LNCaP clone FGC (cell line): ENCODE measurements around the gene RIT2.
"Not testable (repeated sequence)": the region's sequence is repeated elsewhere in the genome, so short reads cannot be mapped to it uniquely, and the experiment has no call there.

Experiments used
- DNase-seq: peaks from one replicate; pipeline ENCODE4 v3.0.0-alpha.2; 2011; ENCODE audit warnings: low read depth
- H3K4me3 ChIP-seq: 2 replicates; pipeline ENCODE4 v1.5.1; 2011; ENCODE audit warnings: mild to moderate bottlenecking, low read depth, low read length, control low read depth
- CTCF ChIP-seq: IDR thresholded peaks from 2 replicates; pipeline ENCODE4 v1.5.1; 2012; ENCODE audit warnings: mild to moderate bottlenecking; ENCODE audit not compliant: control insufficient read depth, insufficient read depth; ENCODE audit errors: extremely low read depth

Gene RIT2

GRCh38 chr18:42807887-42808286 is 307.6 kb downstream of the RIT2 start:
- no peak overlapping the region for H3K4me3 ChIP-seq
- TF ChIP-seq CTCF: no peak
- no peak for DNase-seq

GRCh38 chr18:42801706-42802105 is 313.8 kb downstream of the RIT2 start:
- H3K4me3 ChIP-seq: no peak overlapping the region
- DNase-seq: no peak
- TF ChIP-seq CTCF: no peak

GRCh38 chr18:42798606-42799170 is 316.8 kb downstream of the RIT2 start:
- no peak for TF ChIP-seq CTCF
- no peak overlapping the region for H3K4me3 ChIP-seq
- DNase-seq: no peak

GRCh38 chr18:42795213-42795789 is 320.2 kb downstream of the RIT2 start:
- DNase-seq, H3K4me3 ChIP-seq: not testable (repeated sequence)

- TF ChIP-seq CTCF: no peak
- H3K4me3 ChIP-seq: no peak overlapping the region
- DNase-seq: no peak
Measured at GRCh38 chr18:42792731-42793130, 322.8 kb downstream of the RIT2 start.

- no peak for TF ChIP-seq CTCF
- H3K4me3 ChIP-seq: no peak overlapping the region
- no peak for DNase-seq
Measured at GRCh38 chr18:42784632-42785031, 330.9 kb downstream of the RIT2 start.

- no peak for TF ChIP-seq CTCF
- no peak overlapping the region for H3K4me3 ChIP-seq
- no peak for DNase-seq
Measured at GRCh38 chr18:42782929-42783328, 332.6 kb downstream of the RIT2 start.
